ENCODE results near the gene EPB41L4A.

DNA sequence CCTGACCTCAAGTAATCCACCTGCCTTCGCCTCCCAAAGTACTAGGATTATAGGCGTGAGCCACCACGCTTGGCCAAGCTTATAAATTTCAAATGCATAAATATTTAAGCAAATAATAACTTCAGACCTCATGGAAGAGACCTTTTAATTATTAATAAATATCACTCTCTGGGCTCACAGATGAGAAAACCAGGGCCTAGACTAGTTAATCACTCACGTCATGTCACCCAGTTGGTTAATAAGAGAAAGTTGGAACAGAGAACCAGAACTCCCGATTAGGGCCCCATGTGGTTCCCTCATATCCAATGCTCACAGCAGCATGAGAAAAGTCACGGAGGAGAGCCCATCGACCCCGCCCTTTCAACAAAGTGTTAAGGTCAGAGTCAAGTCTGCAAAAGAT, 79.3 kb downstream of the EPB41L4A start:
- no peak for TF ChIP-seq CTCF (tag by site-specific recombination; IDR thresholded peaks at IDR 0.05)
- TF ChIP-seq ATF2 (tag by site-specific recombination; IDR thresholded peaks at IDR 0.05; ENCODE audit: low read depth) = no peak
- no peak for TF ChIP-seq ZNF596 (tag by site-specific recombination; IDR thresholded peaks at IDR 0.05)
- no peak for TF ChIP-seq ZNF416 (tag by site-specific recombination; IDR thresholded peaks at IDR 0.05)
- TF ChIP-seq, protein P1, sequence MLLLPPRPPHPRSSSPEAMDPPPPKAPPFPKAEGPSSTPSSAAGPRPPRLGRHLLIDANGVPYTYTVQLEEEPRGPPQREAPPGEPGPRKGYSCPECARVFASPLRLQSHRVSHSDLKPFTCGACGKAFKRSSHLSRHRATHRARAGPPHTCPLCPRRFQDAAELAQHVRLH (tag by site-specific recombination; IDR thresholded peaks at IDR 0.05) = no peak

Data from HEK293 (cell line).